KOPT-K1 (cell line): Measurements from ENCODE around the gene ARHGAP20.

Experiments
- H3K27ac ChIP-seq: fragments of 200-600 bp; sonication (generic); 2 replicates; pipeline ENCODE4 v1.5.1; 2016; ENCODE audit warnings: antibody characterized with exemption, mild to moderate bottlenecking, low read depth, low read length; ENCODE audit not compliant: poor library complexity, severe bottlenecking
- H3K36me3 ChIP-seq: fragments of 200-600 bp; sonication (generic); 2 replicates; pipeline ENCODE4 v1.5.1; 2017; ENCODE audit warnings: antibody characterized with exemption, mild to moderate bottlenecking, low read length, moderate library complexity; ENCODE audit not compliant: insufficient read depth
- H3K9me3 ChIP-seq: fragments of 200-600 bp; sonication (generic); 2 replicates; pipeline ENCODE4 v1.5.1; 2017; ENCODE audit warnings: antibody characterized with exemption, low read length, mild to moderate bottlenecking; ENCODE audit not compliant: insufficient read depth, poor library complexity, severe bottlenecking

ARHGAP20 gene, protein sequence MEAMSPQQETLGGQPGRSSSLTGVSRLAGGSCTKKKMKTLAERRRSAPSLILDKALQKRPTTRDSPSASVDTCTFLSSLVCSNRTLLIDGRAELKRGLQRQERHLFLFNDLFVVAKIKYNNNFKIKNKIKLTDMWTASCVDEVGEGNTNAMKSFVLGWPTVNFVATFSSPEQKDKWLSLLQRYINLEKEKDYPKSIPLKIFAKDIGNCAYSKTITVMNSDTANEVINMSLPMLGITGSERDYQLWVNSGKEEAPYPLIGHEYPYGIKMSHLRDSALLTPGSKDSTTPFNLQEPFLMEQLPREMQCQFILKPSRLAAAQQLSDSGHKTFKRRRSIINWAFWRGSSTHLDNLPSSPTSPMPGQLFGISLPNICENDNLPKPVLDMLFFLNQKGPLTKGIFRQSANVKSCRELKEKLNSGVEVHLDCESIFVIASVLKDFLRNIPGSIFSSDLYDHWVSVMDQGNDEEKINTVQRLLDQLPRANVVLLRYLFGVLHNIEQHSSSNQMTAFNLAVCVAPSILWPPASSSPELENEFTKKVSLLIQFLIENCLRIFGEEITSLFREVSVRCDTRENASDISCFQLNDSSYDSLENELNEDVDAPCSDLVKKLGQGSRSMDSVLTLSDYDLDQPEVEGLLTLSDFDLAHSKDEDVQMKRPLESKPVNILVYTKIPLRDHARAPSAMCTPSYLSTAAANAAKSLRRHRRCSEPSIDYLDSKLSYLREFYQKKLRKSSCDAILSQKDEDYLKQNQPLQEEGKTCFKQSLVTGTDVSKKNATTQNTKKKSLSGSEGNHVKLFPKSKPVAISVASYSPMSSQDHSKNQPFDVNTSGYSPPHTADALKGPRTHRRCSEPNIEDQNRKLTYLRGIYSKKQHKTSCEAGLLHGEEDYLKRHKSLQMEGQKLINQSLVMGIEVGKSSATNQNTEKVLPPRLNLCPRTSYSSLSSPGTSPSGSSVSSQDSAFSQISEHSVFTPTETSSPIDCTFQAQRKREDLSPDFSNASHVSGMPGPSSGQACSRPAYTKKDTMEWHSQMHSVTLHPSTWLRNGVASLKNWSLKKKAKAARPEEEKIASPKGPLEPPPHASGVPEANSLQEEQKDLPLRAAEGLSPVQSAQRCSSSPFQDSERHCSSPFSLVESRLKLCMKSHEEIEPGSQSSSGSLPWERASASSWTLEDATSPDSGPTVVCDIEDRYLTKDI

DNA sequence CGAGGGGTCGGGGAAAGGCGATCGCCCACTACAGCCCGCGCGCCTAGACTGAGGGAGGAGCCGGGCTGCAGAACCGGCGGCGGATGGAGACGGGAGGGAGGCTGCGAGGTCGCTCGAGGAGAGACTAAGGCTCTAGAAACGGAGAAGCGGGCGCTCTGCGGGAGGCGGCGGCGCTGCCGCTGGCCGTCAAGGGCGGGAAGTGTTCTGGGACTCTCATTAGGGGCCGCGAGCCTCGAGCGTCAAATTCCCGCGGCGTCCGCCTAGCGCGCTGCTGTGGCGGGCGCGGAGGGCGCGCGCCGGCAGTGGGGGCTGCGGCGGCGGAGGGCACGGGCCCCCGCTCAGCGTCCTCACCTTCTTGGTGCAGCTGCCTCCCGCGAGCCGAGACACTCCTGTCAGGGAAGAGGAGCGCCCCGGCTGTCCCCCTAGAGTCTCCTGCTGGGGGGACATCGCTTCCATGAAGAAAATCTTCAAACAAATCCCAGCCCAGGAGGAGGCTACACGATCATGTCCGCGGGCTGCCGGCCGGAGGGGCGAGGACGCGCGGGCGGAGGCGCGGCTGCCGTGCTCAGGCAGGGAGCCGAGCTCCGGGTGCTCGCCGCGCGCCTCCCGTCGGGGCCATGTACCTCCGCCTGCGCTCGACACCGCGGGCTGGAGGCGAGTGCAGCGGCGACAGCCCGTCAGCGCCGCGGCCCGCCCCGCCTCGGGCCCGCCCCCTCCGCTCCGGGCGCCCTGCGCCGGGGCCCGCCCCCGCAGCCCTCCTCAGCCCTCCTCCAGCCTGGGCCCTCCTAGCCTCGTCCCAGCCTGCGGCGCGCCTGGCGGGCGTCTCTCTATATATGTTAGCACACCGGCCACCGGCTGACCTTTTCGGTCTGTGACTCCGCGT lies at the start of gene ARHGAP20:
TSS of gene ARHGAP20 (minus strand) at position 662 of the 883 bp plus-strand sequence. CDS start at position 456, 206 bp downstream.
- Histone ChIP-seq H3K36me3 (no peaks in the 10 kb centered on the region), H3K27ac (no peak within 1 kb of the TSS), H3K9me3 (no peaks in the 10 kb centered on the region)

DNA sequence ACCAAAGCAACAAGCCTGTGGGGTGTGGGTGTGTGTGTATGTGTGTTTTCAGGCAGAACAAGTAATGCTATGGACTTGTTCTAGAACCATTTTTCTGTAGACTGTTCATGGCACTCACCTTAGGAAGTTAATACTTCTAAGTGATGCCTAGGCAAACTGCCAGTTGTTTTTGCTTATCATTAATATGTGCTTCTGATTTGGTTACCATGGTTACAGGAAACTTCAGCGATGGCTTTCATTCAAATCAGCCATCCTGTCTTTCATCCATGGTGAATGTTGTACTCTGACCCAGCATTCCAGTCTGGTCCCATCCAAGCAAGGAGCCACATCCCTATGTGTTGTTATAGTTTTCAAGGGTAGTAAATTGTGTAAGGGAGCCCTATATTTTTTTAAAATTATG lies 49.8 kb upstream of the ARHGAP20 start:
- Histone ChIP-seq H3K27ac (no peak overlapping the region), H3K9me3 (no peaks in the 10 kb centered on the region), H3K36me3 (no peaks in the 10 kb centered on the region)

DNA sequence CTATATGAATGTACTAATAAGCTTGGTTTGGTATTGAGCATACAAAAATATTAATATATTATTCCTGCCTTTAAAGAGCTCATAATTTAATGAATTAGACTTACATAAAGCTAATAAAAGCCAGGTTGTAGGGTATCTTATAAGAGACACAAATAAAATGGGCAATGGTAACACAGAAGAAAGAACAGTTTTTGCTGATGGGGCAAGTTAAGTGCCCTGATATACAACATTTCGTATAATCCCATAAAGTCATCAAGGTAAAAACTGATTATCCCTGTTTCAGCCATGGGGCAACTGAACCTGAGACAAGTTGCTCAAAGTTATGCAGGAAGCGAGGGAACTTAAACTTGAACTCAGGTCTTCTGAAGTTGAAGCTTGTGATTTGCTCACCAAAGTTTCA lies 48.9 kb upstream of the ARHGAP20 start:
- Histone ChIP-seq H3K9me3 (no peaks in the 10 kb centered on the region), H3K27ac (no peak overlapping the region), H3K36me3 (no peaks in the 10 kb centered on the region)

DNA sequence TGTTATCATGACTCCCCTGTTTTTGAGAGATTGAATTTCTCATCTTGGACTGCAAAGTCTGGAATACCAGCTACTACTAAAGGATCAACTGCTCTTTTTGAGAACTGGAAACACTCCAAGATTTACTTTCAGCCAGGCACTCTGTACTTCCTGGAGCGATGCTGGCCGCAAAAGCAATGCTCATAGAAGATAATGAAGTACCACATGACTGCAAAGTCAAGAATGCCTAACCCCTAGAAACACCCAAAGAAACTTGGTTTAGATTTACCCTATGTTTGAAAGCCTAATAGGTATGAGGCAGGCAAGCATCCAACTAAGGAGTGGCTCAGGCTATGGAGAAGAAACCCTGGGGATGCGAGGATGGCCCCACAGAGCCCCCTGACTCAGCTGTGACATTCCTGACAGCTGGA lies 47.7 kb upstream of the ARHGAP20 start:
- H3K27ac ChIP-seq: no peak overlapping the region
- no peaks in the 10 kb centered on the region for H3K9me3 ChIP-seq
- H3K36me3 ChIP-seq: no peaks in the 10 kb centered on the region

DNA sequence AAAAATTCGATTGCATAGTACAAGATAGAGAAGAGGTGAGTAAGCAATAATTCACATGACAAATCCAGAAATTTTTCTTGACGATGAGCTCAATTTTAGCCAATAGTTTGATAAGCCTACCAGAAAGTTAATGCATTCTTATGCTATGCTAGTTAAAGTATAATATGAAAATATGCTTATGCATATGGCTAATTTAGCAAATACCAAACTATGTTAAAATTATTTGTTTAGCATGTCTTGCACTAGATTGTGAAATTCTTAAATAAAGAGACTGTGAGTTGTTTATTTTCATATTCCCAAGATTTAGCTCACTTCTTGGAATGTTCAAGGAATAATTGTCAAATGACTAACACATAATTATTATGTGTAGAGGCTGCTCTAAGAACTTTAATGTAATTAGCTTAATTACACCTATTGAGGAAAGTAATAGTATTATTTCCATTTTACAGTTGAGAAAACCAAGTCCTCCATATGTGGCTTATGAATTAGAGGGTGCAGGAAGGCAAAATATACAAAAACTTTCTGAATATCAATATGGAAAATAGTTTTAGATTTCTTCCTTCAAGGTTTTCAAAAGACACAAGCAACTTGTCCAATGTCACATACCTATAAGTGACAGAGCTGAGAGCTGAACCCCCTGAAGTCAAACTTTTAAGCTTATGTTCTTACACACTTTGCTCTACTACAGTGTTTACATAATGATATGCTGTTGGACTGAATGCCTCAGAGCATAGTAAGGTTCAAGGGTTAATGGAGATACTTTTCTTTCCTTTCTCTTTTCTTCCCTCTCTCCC lies 45.9 kb upstream of the ARHGAP20 start:
- no peak overlapping the region for H3K27ac ChIP-seq
- no peaks in the 10 kb centered on the region for H3K9me3 ChIP-seq
- H3K36me3 ChIP-seq: no peaks in the 10 kb centered on the region

DNA sequence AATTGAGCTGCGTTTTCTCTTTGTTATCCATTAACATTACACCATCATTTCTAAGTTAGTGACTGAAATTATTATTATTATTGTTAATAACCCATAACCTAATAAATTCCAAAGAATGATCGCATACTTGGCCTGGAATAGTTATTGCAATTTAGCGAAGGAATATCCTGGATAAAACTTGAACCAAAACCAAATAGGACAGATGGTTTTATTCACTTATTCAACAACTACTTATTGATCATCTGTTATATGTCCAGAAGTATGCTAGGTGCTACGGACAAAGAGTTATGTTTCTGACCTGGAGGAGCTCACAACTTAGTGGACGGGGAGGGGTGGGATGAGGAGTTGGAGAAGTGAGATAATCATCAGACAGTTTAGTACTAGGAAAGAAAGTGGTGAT lies 44.8 kb upstream of the ARHGAP20 start:
- H3K36me3 ChIP-seq: no peaks in the 10 kb centered on the region
- H3K9me3 ChIP-seq: no peaks in the 10 kb centered on the region
- no peak overlapping the region for H3K27ac ChIP-seq

DNA sequence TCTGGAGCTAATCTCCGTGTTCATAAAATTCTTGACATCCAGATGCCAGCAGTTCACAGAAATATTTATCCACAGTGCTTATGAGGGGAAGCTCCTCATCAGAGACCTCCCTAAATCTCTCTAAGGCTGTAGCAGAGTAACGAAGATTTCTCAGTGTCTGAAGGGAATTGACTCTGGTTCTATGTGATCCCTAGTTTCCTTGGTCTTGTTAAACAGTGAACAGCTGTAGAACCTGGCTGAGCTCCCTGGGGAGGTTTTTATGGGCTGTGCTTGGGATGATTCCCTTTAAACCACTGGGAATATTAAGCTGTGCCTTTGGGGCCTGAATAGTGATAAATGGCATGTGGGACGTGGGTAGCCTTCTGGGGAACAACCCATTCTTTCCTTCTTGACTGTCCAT lies 43.7 kb upstream of the ARHGAP20 start:
- no peaks in the 10 kb centered on the region for H3K9me3 ChIP-seq

DNA sequence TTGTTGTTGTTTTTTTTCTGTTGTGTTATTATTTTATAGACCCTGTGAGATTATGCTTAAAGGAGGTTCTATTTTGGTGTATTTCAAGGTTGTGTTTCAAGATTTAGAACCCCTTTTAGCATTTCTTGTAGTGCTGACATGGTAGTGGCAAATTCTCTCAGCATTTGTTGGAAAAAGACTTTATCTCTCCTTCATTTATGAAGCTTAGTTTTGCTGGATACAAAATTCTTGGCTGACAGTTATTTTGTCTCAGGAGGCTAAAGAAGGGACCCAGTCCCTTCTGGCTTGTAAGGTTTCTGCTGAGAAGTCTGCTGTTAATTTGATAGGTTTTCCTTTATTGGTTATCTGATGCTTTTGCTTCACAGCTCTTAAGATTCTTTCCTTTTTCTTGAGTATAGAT lies 40.7 kb upstream of the ARHGAP20 start:
- H3K36me3 ChIP-seq: no peaks in the 10 kb centered on the region
- no peak overlapping the region for H3K27ac ChIP-seq
- no peaks in the 10 kb centered on the region for H3K9me3 ChIP-seq

More for the DNA sequence above, 43.7 kb upstream of the ARHGAP20 start:
- H3K27ac ChIP-seq: no peak overlapping the region
- no peaks in the 10 kb centered on the region for H3K36me3 ChIP-seq

DNA sequence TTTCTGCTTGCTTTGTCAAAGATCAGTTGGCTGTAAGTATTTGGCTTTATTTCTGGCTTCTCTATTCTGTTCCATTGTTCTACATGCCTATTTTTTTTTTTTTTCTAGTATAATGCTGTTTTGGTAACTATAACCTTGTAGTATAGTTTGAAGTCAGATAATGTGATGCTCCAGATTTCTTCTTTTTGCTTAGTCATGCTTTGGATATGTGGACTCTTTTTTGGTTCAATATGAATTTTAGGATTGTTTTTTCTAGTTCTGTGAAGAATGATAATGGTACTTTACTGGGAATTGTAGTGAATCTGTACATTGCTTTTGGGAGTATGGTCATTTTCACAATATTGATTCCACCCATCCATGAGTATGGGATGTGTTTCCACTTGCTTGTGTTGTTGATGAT lies 37.9 kb upstream of the ARHGAP20 start:
- H3K9me3 ChIP-seq: no peaks in the 10 kb centered on the region
- no peaks in the 10 kb centered on the region for H3K36me3 ChIP-seq
- H3K27ac ChIP-seq: no peak overlapping the region

DNA sequence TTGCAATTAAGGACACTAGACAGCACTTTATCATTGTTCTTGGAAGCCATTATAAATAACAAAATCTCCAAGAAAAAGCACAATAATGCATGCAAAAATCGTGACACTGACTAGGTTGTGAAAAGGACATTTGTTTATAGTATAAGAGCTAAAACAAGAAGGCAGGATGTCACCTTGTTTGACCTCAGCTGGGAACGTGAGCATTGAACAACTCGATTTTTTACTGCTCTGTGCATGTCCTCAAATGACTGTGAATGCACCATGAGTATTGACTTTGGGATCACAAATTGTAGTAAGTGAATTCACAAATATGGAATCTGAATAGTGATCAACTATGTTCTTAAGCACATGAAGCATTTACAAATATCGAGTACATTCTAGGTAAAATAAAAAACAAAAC lies 35.3 kb upstream of the ARHGAP20 start:
- Histone ChIP-seq H3K9me3 (no peaks in the 10 kb centered on the region), H3K27ac (no peak overlapping the region), H3K36me3 (no peaks in the 10 kb centered on the region)

DNA sequence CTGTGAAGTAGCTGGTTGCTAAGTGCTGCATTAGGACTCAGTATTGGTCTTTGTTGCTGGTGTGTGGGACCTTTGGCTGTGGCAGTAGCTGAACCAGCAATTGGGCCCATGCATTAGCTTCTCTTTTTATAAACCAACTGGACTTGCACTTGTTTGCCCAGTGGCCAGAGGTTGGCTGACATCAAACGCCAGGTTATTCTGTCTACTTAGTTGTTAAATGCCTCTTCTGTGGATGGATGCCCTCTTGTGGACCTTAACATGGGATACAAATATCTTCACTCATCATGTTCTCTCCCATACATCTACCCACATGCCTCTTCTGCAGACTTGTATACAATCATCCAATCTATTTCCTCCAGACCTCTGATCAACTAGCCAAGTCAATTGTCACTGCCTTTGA lies 26.4 kb upstream of the ARHGAP20 start:
- H3K36me3 ChIP-seq: no peaks in the 10 kb centered on the region
- no peak overlapping the region for H3K27ac ChIP-seq
- no peaks in the 10 kb centered on the region for H3K9me3 ChIP-seq

DNA sequence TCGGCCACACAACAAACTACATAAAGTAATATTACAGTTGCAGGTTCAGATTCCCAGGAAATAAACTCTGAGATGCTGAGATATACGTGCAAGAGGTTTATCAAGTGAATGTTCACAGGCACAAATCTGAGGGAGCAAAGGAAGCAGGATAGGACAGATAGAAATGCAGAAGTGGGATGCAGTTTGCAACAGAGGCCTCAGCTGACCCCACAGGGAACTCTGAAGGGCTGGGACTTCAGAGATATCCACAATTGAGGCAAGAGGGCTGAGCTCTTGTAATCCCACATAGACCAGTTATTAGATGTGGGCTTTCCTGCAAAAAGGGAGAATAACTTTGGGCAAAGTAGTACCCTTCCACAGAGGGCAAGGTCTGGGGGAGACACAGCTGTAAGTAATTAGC lies 25.4 kb upstream of the ARHGAP20 start:
- Histone ChIP-seq H3K27ac (no peak overlapping the region), H3K36me3 (no peaks in the 10 kb centered on the region), H3K9me3 (no peaks in the 10 kb centered on the region)

DNA sequence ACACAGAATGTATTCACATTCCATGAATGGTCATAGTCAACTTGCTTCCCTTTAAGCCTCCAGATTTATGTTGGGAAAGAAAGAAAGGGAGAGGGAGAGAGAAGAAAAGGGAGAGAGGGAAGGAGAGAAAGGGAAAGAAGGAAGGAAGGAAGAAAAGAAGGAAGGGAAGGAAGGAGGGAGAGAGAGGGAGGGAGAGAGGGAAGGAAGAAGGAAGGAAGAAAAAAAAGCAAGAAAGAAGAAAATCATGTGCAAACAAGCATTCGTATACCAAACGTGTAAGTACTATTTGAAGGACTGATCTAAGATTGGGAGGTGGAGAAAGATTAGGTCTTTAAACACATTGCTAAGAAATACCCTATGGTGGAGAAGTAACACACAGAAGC lies 23.9 kb upstream of the ARHGAP20 start:
- no peak overlapping the region for H3K27ac ChIP-seq

More for the DNA sequence above, 23.9 kb upstream of the ARHGAP20 start:
- H3K9me3 ChIP-seq: no peaks in the 10 kb centered on the region
- no peaks in the 10 kb centered on the region for H3K36me3 ChIP-seq
